ENCODE data around the gene EIF4A2. TPM values are rescaled to one million over a fixed set of nuclear protein-coding genes. Genes with fewer than 3 reads are reported as not detected.
"Not testable (repeated sequence)": the region's sequence is repeated elsewhere in the genome, so short reads cannot be mapped to it uniquely, and the experiment has no call there.

The EIF4A2 gene
- total RNA-seq, 1 experiment from 2014 or later: 202 TPM

DNA sequence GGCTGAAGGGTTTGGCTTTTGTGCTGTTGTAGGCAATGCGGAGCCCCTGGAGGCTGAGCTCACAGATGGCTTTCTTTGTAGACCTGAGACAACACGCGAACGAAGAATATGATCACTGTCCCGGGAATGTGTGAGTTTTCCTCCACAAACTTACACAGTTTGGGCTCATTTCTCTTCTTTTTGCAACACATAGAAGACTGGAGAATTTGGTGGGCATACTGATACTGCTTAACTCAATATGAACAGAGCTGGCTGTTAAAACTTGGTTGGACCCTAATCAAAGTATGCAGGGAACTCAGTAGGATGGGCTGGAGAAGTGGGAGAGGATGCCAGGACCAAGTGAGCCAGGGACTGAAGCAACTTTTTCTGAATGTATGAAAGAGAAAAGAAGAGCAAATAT is 35.1 kb downstream of the EIF4A2 start:
- BruUV-seq (replicated peaks): no TSS peak
- Mint-ChIP-seq H3K36me3 (ENCODE audit: insufficient read depth, unreplicated experiment) (no peaks in the 10 kb centered on the region), H3K27ac (ENCODE audit: low read depth, unreplicated experiment) (no peak overlapping the region), H3K27me3 (ENCODE audit: insufficient read depth, unreplicated experiment) (no peaks in the 10 kb centered on the region), H3K4me3 (ENCODE audit: unreplicated experiment) (no peak overlapping the region), H3K4me1 (ENCODE audit: insufficient read depth, unreplicated experiment) (peaks cover 8% of the 10 kb centered on the region), H3K9me3 (ENCODE audit: unreplicated experiment) (no peaks in the 10 kb centered on the region)
- intact Hi-C loops (cut with micrococcal nuclease): no loop called here
- TF ChIP-seq, protein P1, sequence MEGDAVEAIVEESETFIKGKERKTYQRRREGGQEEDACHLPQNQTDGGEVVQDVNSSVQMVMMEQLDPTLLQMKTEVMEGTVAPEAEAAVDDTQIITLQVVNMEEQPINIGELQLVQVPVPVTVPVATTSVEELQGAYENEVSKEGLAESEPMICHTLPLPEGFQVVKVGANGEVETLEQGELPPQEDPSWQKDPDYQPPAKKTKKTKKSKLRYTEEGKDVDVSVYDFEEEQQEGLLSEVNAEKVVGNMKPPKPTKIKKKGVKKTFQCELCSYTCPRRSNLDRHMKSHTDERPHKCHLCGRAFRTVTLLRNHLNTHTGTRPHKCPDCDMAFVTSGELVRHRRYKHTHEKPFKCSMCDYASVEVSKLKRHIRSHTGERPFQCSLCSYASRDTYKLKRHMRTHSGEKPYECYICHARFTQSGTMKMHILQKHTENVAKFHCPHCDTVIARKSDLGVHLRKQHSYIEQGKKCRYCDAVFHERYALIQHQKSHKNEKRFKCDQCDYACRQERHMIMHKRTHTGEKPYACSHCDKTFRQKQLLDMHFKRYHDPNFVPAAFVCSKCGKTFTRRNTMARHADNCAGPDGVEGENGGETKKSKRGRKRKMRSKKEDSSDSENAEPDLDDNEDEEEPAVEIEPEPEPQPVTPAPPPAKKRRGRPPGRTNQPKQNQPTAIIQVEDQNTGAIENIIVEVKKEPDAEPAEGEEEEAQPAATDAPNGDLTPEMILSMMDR (IDR thresholded peaks at IDR 0.05; ENCODE audit: unreplicated experiment): no peak
- CTCF ChIA-PET: interaction anchor here (0.6 to 5.9 kb wide), 4 partner anchors 10 to 253 kb away, joined by 3 to 96 read pairs (median 3); partner anchors contain the start of gene AHSG
- no peak for DNase-seq (ENCODE audit: unreplicated experiment)
- POLR2A ChIA-PET: interaction anchor here (0.8 to 1.3 kb wide), 3 partner anchors 11 to 26 kb away, joined by 3 read pairs; partner anchors contain the start of gene RFC4

DNA sequence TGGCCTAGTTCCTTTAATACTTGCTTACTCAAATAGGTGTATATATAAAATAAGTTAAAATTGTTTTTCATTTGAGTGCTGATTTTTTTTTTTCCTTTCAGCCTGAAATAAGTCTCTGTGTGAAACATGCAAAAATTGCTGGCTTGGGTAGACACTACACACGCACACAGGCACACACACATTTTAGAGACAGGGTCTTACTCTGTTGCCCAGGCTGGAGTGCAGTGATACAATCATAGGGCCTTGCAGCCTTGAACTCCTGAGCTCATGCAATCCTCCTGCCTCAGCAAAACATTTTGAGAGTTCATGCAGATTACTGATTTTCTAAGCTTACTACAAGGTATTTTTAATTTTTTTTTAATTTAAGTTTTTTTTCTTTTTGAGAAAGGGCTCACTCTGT is 35.6 kb downstream of the EIF4A2 start:
- H3K4me1 Mint-ChIP-seq (ENCODE audit: insufficient read depth, unreplicated experiment): peaks cover 8% of the 10 kb centered on the region
- H3K36me3 Mint-ChIP-seq (ENCODE audit: insufficient read depth, unreplicated experiment): no peaks in the 10 kb centered on the region
- H3K4me3 Mint-ChIP-seq (ENCODE audit: unreplicated experiment): no peak overlapping the region
- ChIA-PET CTCF (interaction anchor here (0.7 to 5.9 kb wide), 3 partner anchors 21 to 246 kb away, joined by 3 to 96 read pairs (median 3); partner anchors contain the start of gene AHSG), POLR2A (interaction anchor here (0.8 to 1.3 kb wide), 2 partner anchors 12 to 27 kb away, joined by 3 read pairs; no protein-coding TSS in a partner anchor)
- no peaks in the 10 kb centered on the region for H3K9me3 Mint-ChIP-seq (ENCODE audit: unreplicated experiment)
- H3K27me3 Mint-ChIP-seq (ENCODE audit: insufficient read depth, unreplicated experiment): no peaks in the 10 kb centered on the region
- DNase-seq (ENCODE audit: unreplicated experiment): no peak
- no peak overlapping the region for H3K27ac Mint-ChIP-seq (ENCODE audit: low read depth, unreplicated experiment)
- no TSS peak for BruUV-seq (replicated peaks)
- intact Hi-C loops (cut with micrococcal nuclease): no loop called here
- TF ChIP-seq, protein P1 (IDR thresholded peaks at IDR 0.05; ENCODE audit: unreplicated experiment): no peak

DNA sequence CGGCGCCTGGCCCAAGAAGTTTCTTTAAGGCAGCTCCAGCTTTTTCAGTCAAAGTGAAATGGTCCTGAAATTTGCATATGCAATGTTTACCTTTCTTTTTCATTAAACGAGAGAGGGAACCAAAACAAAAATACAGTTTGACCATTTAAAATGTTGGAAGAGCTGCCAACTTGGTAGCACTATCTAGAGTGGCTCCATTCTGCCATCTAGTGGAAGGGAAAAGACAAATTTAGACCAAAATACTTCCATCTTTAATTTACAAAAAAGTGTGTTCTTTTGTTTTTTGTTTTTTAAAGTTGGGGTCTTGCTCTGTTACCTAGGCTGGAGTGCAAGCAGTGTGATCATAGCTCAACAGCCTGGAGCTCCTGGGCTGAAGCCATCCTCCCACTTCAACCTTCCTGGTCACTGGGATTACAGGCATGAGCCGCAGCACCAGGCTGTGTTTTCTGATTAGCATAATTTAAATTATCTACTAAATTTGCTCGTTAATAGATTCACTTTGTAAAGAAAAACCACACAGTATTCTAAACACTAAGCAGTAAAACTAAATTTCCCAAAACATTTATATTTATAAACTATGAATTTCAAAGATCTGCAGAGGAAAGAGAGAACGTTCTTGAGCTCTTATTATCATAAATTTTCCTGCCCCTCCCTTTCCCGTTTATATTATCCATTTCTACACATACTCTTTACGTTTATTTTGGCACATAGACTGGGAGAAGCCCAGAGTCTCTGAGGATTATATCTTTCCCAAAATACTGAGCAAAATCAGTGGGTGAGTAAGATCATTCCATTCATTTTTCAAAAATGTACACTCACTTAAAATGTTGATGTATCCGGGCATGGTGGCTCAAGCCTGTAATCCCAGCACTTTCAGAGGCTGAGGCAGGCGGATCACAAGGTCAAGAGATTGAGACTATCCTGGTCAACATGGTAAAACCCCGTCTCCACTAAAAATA is 38.3 kb downstream of the EIF4A2 start:
- DNase-seq (ENCODE audit: unreplicated experiment): peak; percentile 78
- ChIA-PET POLR2A (interaction anchor here (0.6 to 1.9 kb wide), 12 partner anchors 16 to 343 kb away, joined by 3 to 14 read pairs (median 4); partner anchors contain the start of genes DNAJB11, EIF4A2, RFC4 and TBCCD1), CTCF (interaction anchor here (0.5 to 5.9 kb wide), 40 partner anchors 9 to 903 kb away, joined by 3 to 96 read pairs (median 4); partner anchors contain the start of genes AHSG, DNAJB11 and RFC4)
- H3K4me3 Mint-ChIP-seq (ENCODE audit: unreplicated experiment): no peak overlapping the region
- H3K4me1 Mint-ChIP-seq (ENCODE audit: insufficient read depth, unreplicated experiment): peaks cover 19% of the 10 kb centered on the region
- no peak overlapping the region for H3K27ac Mint-ChIP-seq (ENCODE audit: low read depth, unreplicated experiment)
- no peaks in the 10 kb centered on the region for H3K9me3 Mint-ChIP-seq (ENCODE audit: unreplicated experiment)
- BruUV-seq (replicated peaks): no TSS peak
- TF ChIP-seq, protein P1 (IDR thresholded peaks at IDR 0.05; ENCODE audit: unreplicated experiment): peak; percentile 66
- no peaks in the 10 kb centered on the region for H3K36me3 Mint-ChIP-seq (ENCODE audit: insufficient read depth, unreplicated experiment)
- intact Hi-C loops (cut with micrococcal nuclease): loop anchor here (1.0 to 5.0 kb wide), 5 partner anchors 37 to 839 kb away; partner anchors contain the start of gene TBCCD1
- H3K27me3 Mint-ChIP-seq (ENCODE audit: insufficient read depth, unreplicated experiment): no peaks in the 10 kb centered on the region

DNA sequence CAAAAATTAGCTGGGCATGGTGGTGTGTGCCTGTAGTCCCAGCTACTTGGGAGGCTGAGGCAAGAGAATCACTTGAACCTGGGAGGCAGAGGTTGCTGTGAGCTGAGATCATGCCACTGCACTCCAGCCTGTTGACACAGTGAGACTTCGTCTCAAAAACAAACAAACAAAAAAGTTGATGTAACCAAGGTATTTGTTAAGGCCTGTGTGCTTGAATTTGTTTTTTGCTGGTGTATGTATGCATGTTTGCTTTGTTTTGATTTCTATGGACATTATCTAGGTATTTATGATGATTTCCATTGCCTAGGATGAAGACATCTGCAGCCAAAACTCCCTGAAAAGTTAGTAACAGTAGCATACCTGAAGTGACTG is 39.0 kb downstream of the EIF4A2 start:
- not testable (repeated sequence) for H3K27me3 Mint-ChIP-seq (ENCODE audit: insufficient read depth, unreplicated experiment); H3K9me3 Mint-ChIP-seq (ENCODE audit: unreplicated experiment); H3K36me3 Mint-ChIP-seq (ENCODE audit: insufficient read depth, unreplicated experiment); H3K27ac Mint-ChIP-seq (ENCODE audit: low read depth, unreplicated experiment); DNase-seq (ENCODE audit: unreplicated experiment); H3K4me3 Mint-ChIP-seq (ENCODE audit: unreplicated experiment)
- ChIA-PET POLR2A (interaction anchor here (0.6 to 1.6 kb wide), 4 partner anchors 16 to 252 kb away, joined by 3 to 6 read pairs (median 4); partner anchors contain the start of genes DNAJB11 and RFC4), CTCF (interaction anchor here (0.5 to 5.9 kb wide), 20 partner anchors 15 to 882 kb away, joined by 3 to 96 read pairs (median 4); partner anchors contain the start of genes AHSG, DNAJB11 and RFC4)
- H3K4me1 Mint-ChIP-seq (ENCODE audit: insufficient read depth, unreplicated experiment): peaks cover 20% of the 10 kb centered on the region
- intact Hi-C loops (cut with micrococcal nuclease): loop anchor here (5.0 kb wide), 1 partner anchor 840 kb away; no protein-coding TSS in a partner anchor
- TSS peak; percentile 100 for BruUV-seq (replicated peaks)
